H1 (cell line): Measurements from ENCODE around the gene TAS2R40.

ENCODE experiments used
- ASH2L ChIP-seq: fragments of 200-600, 300-600 bp; sonication (generic); IDR thresholded peaks from one replicate; pipeline ENCODE4 v1.7.1; 2017; ENCODE audit warnings: low read length
- BACH1 ChIP-seq: IDR thresholded peaks from 2 replicates; pipeline ENCODE4 v1.6.1; 2012; ENCODE audit warnings: low read length, improper control_type of control experiment
- BRCA1 ChIP-seq: IDR thresholded peaks from 2 replicates; pipeline ENCODE4 v1.6.1; 2012; ENCODE audit warnings: low read depth, low read length, improper control_type of control experiment
- EZH2 ChIP-seq: fragments of 200-600 bp; sonication (generic); IDR thresholded peaks from 2 replicates; pipeline ENCODE4 v1.7.1; 2012; ENCODE audit warnings: low read depth, mild to moderate bottlenecking, moderate library complexity, low read length, inconsistent platforms; ENCODE audit not compliant: severe bottlenecking
- KDM1A ChIP-seq: fragments of 200-600, 300-600 bp; sonication (generic); IDR thresholded peaks from 2 replicates; pipeline ENCODE4 v1.7.1; 2016; ENCODE audit warnings: mild to moderate bottlenecking, low read length, borderline replicate concordance
- POLR2A ChIP-seq, 2 experiments: IDR thresholded peaks; 1 replicate in 1 of 2; 2 replicates in 1 of 2; pipeline ENCODE4 v1.6.1; 2011; ENCODE audit warnings: low read depth in 2 of 2, low read length in 2 of 2, mild to moderate bottlenecking in 2 of 2; ENCODE audit errors: control extremely low read depth in 1 of 2
- POLR2AphosphoS5 ChIP-seq: IDR thresholded peaks from 2 replicates; pipeline ENCODE4 v1.6.1; 2011; ENCODE audit warnings: low read depth, low read length
- RAD21 ChIP-seq, 2 experiments: IDR thresholded peaks in 1 of 2; conservative IDR thresholded peaks in 1 of 2; 2 replicates each; pipeline ENCODE4 v1.6.1; 2011; ENCODE audit warnings: low read depth in 2 of 2, low read length in 2 of 2, improper control_type of control experiment in 1 of 2, inconsistent platforms in 1 of 2, mild to moderate bottlenecking in 1 of 2, moderate library complexity in 1 of 2
- TAF1 ChIP-seq: IDR thresholded peaks from 2 replicates; pipeline ENCODE4 v1.6.1; 2011; ENCODE audit warnings: mild to moderate bottlenecking, low read depth, low read length
- TF ChIP-seq, protein P1 (sequence below), 3 experiments: IDR thresholded peaks; 1 replicate in 2 of 3; 2 replicates in 1 of 3; pipeline versions ENCODE4 v1.5.1 to v1.6.1; 2011; ENCODE audit warnings: low read length in 3 of 3, mild to moderate bottlenecking in 3 of 3, inconsistent platforms in 2 of 3, low read depth in 1 of 3, moderate library complexity in 1 of 3; ENCODE audit not compliant: insufficient read depth in 1 of 3; ENCODE audit errors: control extremely low read depth in 1 of 3

GRCh38 chr7:143259765-143260164 is 37.9 kb downstream of the TAS2R40 start:
- TF ChIP-seq POLR2A (IDR thresholded peaks at IDR 0.05; ENCODE audit: control extremely low read depth in 1 of 2, low read depth in 2 of 2, low read length in 2 of 2) (no peak), ASH2L (no peak), POLR2AphosphoS5 (no peak), BRCA1 (no peak), EZH2 (no peak), BACH1 (no peak), TAF1 (no peak), RAD21 (IDR thresholded peaks at IDR 0.05 in 1 of 2, conservative IDR thresholded peaks at IDR 0.05 in 1 of 2; ENCODE audit: low read depth in 2 of 2, low read length in 2 of 2) (no peak), KDM1A (no peak)
- TF ChIP-seq, protein P1, sequence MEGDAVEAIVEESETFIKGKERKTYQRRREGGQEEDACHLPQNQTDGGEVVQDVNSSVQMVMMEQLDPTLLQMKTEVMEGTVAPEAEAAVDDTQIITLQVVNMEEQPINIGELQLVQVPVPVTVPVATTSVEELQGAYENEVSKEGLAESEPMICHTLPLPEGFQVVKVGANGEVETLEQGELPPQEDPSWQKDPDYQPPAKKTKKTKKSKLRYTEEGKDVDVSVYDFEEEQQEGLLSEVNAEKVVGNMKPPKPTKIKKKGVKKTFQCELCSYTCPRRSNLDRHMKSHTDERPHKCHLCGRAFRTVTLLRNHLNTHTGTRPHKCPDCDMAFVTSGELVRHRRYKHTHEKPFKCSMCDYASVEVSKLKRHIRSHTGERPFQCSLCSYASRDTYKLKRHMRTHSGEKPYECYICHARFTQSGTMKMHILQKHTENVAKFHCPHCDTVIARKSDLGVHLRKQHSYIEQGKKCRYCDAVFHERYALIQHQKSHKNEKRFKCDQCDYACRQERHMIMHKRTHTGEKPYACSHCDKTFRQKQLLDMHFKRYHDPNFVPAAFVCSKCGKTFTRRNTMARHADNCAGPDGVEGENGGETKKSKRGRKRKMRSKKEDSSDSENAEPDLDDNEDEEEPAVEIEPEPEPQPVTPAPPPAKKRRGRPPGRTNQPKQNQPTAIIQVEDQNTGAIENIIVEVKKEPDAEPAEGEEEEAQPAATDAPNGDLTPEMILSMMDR (IDR thresholded peaks at IDR 0.05; ENCODE audit: control extremely low read depth in 1 of 3, insufficient read depth in 1 of 3, low read depth in 1 of 3, low read length in 3 of 3) = no peak
